HepG2 (cell line): ENCODE results near the gene CUL4B. TPM values are rescaled to one million over a fixed set of nuclear protein-coding genes. Genes with fewer than 3 reads are reported as not detected.

ENCODE experiments used
- AHR ChIP-seq: IDR thresholded peaks from 2 replicates; pipeline ENCODE4 v1.6.1; 2018; ENCODE audit warnings: missing genetic modification reagents, missing compliant biosample characterization
- ARID2 ChIP-seq: sonication (generic); formaldehyde crosslinking; IDR thresholded peaks from 2 replicates; pipeline ENCODE4 v1.8.1; 2022; ENCODE audit warnings: mild to moderate bottlenecking, missing genetic modification reagents, borderline replicate concordance
- ATF3 ChIP-seq: sonication (generic); formaldehyde crosslinking; IDR thresholded peaks from 2 replicates; pipeline ENCODE4 v1.4.0; 2020; ENCODE audit warnings: missing genetic modification reagents
- BCLAF1 ChIP-seq: fragments of 450-650 bp; IDR thresholded peaks from 2 replicates; pipeline ENCODE4 v1.6.1; 2017; ENCODE audit warnings: mild to moderate bottlenecking
- ETV5 ChIP-seq: IDR thresholded peaks from 2 replicates; pipeline ENCODE4 v1.6.1; 2018; ENCODE audit warnings: missing biosample characterization, missing genetic modification reagents, inconsistent platforms, borderline replicate concordance
- HNRNPUL1 ChIP-seq: fragments of 200-400 bp; formaldehyde crosslinking; IDR thresholded peaks from 2 replicates; pipeline ENCODE4 v1.6.1; 2017; ENCODE audit warnings: low read depth, mild to moderate bottlenecking, low read length, moderate library complexity
- KDM5B ChIP-seq: sonication (generic); formaldehyde crosslinking; IDR thresholded peaks from 2 replicates; pipeline ENCODE4 v1.4.0; 2020; ENCODE audit warnings: missing genetic modification reagents, mild to moderate bottlenecking, borderline replicate concordance
- NBN ChIP-seq: fragments of 450-650 bp; conservative IDR thresholded peaks from 2 replicates; pipeline ENCODE4 v1.6.1; 2017
- NR1H2 ChIP-seq: sonication (generic); formaldehyde crosslinking; IDR thresholded peaks from 2 replicates; pipeline ENCODE4 v1.8.1; 2022; ENCODE audit warnings: low read depth, missing genetic modification reagents, borderline replicate concordance
- PHF5A ChIP-seq: IDR thresholded peaks from one replicate; pipeline ENCODE4 v1.6.1; 2018; ENCODE audit warnings: low read depth, missing genetic modification reagents; ENCODE audit not compliant: unreplicated experiment
- RFXAP ChIP-seq: sonication (generic); formaldehyde crosslinking; IDR thresholded peaks from 2 replicates; pipeline ENCODE4 v1.4.0; 2020; ENCODE audit warnings: missing genetic modification reagents, borderline replicate concordance
- SETDB1 ChIP-seq: sonication (generic); formaldehyde crosslinking; IDR thresholded peaks from 2 replicates; pipeline ENCODE4 v1.5.1; 2020; ENCODE audit warnings: missing genetic modification reagents, mild to moderate bottlenecking, borderline replicate concordance
- SOX5 ChIP-seq: IDR thresholded peaks from 2 replicates; pipeline ENCODE4 v1.6.1; 2016; ENCODE audit warnings: borderline replicate concordance
- TAF1 ChIP-seq: sonication (generic); formaldehyde crosslinking; IDR thresholded peaks from 2 replicates; pipeline ENCODE4 v1.4.0; 2020; ENCODE audit warnings: missing genetic modification reagents
- THAP8 ChIP-seq: sonication (generic); formaldehyde crosslinking; IDR thresholded peaks from 2 replicates; pipeline ENCODE4 v1.5.1; 2020; ENCODE audit warnings: missing genetic modification reagents, mild to moderate bottlenecking, borderline replicate concordance
- TP53 ChIP-seq: sonication (generic); formaldehyde crosslinking; conservative IDR thresholded peaks from 2 replicates; pipeline ENCODE4 v1.4.0; 2020; ENCODE audit warnings: missing genetic modification reagents
- YEATS4 ChIP-seq: sonication (generic); formaldehyde crosslinking; IDR thresholded peaks from 2 replicates; pipeline ENCODE4 v1.4.0; 2020; ENCODE audit warnings: missing genetic modification reagents, borderline replicate concordance
- ZBTB14 ChIP-seq: sonication (generic); formaldehyde crosslinking; IDR thresholded peaks from 2 replicates; pipeline ENCODE4 v1.4.0; 2020; ENCODE audit warnings: missing genetic modification reagents
- ZBTB21 ChIP-seq: sonication (generic); formaldehyde crosslinking; IDR thresholded peaks from 2 replicates; pipeline ENCODE4 v1.4.0; 2020; ENCODE audit warnings: missing genetic modification reagents
- ZFP36L1 ChIP-seq: sonication (generic); formaldehyde crosslinking; IDR thresholded peaks from 2 replicates; pipeline ENCODE4 v1.8.0; 2022; ENCODE audit warnings: mild to moderate bottlenecking, missing genetic modification reagents, moderate library complexity
- ZNF121 ChIP-seq: sonication (generic); formaldehyde crosslinking; IDR thresholded peaks from 2 replicates; pipeline ENCODE4 v1.5.0; 2020; ENCODE audit warnings: mild to moderate bottlenecking, missing genetic modification reagents
- ZNF17 ChIP-seq: sonication (generic); formaldehyde crosslinking; IDR thresholded peaks from 2 replicates; pipeline ENCODE4 v1.5.0; 2020; ENCODE audit warnings: mild to moderate bottlenecking, missing genetic modification reagents
- ZNF180 ChIP-seq: sonication (generic); formaldehyde crosslinking; IDR thresholded peaks from 2 replicates; pipeline ENCODE4 v1.4.0; 2020; ENCODE audit warnings: low read depth, missing genetic modification reagents, borderline replicate concordance
- ZNF382 ChIP-seq: sonication (generic); formaldehyde crosslinking; IDR thresholded peaks from 2 replicates; pipeline ENCODE4 v1.5.0; 2020; ENCODE audit warnings: missing genetic modification reagents, mild to moderate bottlenecking, borderline replicate concordance
- ZNF496 ChIP-seq: sonication (generic); formaldehyde crosslinking; IDR thresholded peaks from 2 replicates; pipeline ENCODE4 v1.8.1; 2023; ENCODE audit warnings: mild to moderate bottlenecking, moderate library complexity, missing genetic modification reagents; ENCODE audit not compliant: insufficient replicate concordance
- ZNF782 ChIP-seq: sonication (generic); formaldehyde crosslinking; IDR thresholded peaks from 2 replicates; pipeline ENCODE4 v1.4.0; 2020; ENCODE audit warnings: missing genetic modification reagents, mild to moderate bottlenecking, borderline replicate concordance
- ZSCAN30 ChIP-seq: sonication (generic); formaldehyde crosslinking; IDR thresholded peaks from 2 replicates; pipeline ENCODE4 v1.5.0; 2020; ENCODE audit warnings: mild to moderate bottlenecking, missing genetic modification reagents
- polyA plus RNA-seq, 8 experiments: library from polyadenylated mRNA; depleted of rRNA in 3 of 8; stranded (reverse) in 7 of 8; unstranded in 1 of 8; fragments of >200 nt; fragmentation: Illumina TruSeq in 4 of 8; extraction: Trizol in 4 of 8; gene quantifications; 2 replicates each; pipeline versions ENCODE4 v1.2.1 to v1.2.3, GENCODE V29; 2011 to 2016; ENCODE audit warnings: low read depth in 4 of 8, missing spikeins in 1 of 8, mixed read lengths in 1 of 8; ENCODE audit not compliant: insufficient read depth in 1 of 8
- total RNA-seq, 5 experiments: library from RNA; depleted of rRNA; stranded (reverse); fragments of >200 nt; fragmentation: Illumina TruSeq; extraction: Trizol; gene quantifications; 2 replicates each; pipeline ENCODE4 v1.2.3, GENCODE V29; 2016; ENCODE audit warnings: low read depth in 1 of 5

Gene CUL4B
- total and polyA plus RNA-seq, 2 of the 13 experiments (the other 11 are each of a cell fraction or from before 2014, with no cell fraction given), result 21.6 to 28.5 TPM

GRCh38 chrX:120560842-120561633 is at the start of gene CUL4B (continued):
- no peak for TF ChIP-seq ZBTB14 (CRISPR knock-in tag)
- peak; percentile 64; the same call in 1 of the 2 replicates for TF ChIP-seq ETV5 (CRISPR knock-in tag)
- no peak for TF ChIP-seq KDM5B
- TF ChIP-seq ZBTB21 (CRISPR knock-in tag), result no peak
- no peak for TF ChIP-seq ZNF782 (CRISPR knock-in tag)
- TF ChIP-seq ZNF180 (CRISPR knock-in tag), result no peak
- no peak for TF ChIP-seq ZNF121 (CRISPR knock-in tag)
- no peak for TF ChIP-seq ZNF496 (CRISPR knock-in tag)
- TF ChIP-seq TAF1 (CRISPR knock-in tag), result peak; percentile 39; the same call in 1 of the 2 replicates
- TF ChIP-seq YEATS4, result 0 out of 2 replicates have a peak, but pooled peaks have one; percentile 32
- TF ChIP-seq SETDB1, result no peak
- no peak for TF ChIP-seq ARID2 (CRISPR knock-in tag)
- TF ChIP-seq TP53, result no peak
- no peak for TF ChIP-seq THAP8 (CRISPR knock-in tag)
- TF ChIP-seq ATF3 (CRISPR knock-in tag), result no peak
- no peak for TF ChIP-seq NR1H2 (CRISPR knock-in tag)
- TF ChIP-seq ZSCAN30 (CRISPR knock-in tag), result no peak
- no peak for TF ChIP-seq BCLAF1
- no peak for TF ChIP-seq ZFP36L1 (CRISPR knock-in tag)
- peak; percentile 31 for TF ChIP-seq PHF5A
- no peak for TF ChIP-seq ZNF17 (CRISPR knock-in tag)
- no peak for TF ChIP-seq AHR (CRISPR knock-in tag)
- TF ChIP-seq NBN, result no peak
- TF ChIP-seq SOX5 (CRISPR knock-in tag), result peak; percentile 44; the same call in 1 of the 2 replicates
- no peak for TF ChIP-seq HNRNPUL1
- no peak for TF ChIP-seq ZNF382 (CRISPR knock-in tag)
- TF ChIP-seq RFXAP (CRISPR knock-in tag), result no peak
